Lung microvascular endothelial cell (primary cell): ENCODE data around the gene PLEKHG7. TPM values are rescaled to one million over a fixed set of nuclear protein-coding genes. Genes with fewer than 3 reads are reported as not detected.
A peak's percentile ranks its signal among the peaks of the same experiment; 100 is the strongest.
"Not testable (repeated sequence)": the region's sequence is repeated elsewhere in the genome, so short reads cannot be mapped to it uniquely, and the experiment has no call there.

Experiments
- DNase-seq, 2 donors: peaks; one replicate each; pipeline versions ENCODE4 v3.0.0 to v3.0.0-alpha.2; 2010; ENCODE audit warnings: low read depth in 2 of 2
- total RNA-seq: library from RNA; depleted of rRNA; stranded (reverse); fragments of >200 nt; gene quantifications from 2 replicates; pipeline ENCODE4 v1.2.1, GENCODE V29; 2014

The PLEKHG7 gene
- total RNA-seq, 1 donor from 2014 or later: not detected

- DNase-seq: peak; percentile 66 to 100
These were observed 43.2 kb downstream of the PLEKHG7 start for GRCh38 chr12:92745856-92746550.

GRCh38 chr12:92747151-92747550 lies 44.4 kb downstream of the PLEKHG7 start:
- no peak for DNase-seq

DNA sequence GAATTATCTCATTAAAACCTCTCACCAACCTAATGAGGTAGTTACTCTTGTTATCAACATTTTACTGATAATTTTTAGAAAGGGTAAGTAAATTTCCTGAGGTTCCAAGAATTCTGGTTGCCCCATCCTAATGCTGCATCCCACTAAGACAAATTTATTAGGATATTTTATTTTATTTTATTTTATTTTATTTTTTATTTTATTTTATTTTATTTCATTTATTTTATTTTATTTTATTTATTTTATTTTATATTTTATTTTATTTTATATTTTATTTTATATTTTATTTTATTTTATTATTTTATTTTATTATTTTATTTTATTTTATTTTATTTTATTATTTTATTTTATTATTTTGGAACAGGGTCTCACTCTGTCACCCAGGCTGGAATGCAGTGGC lies 46.9 kb downstream of the PLEKHG7 start:
- DNase-seq: not testable (repeated sequence)

GRCh38 chr12:92753976-92754885 lies 51.4 kb downstream of the PLEKHG7 start:
- DNase-seq: peak; percentile 26 to 100

- DNase-seq: no peak
These were observed 54.3 kb downstream of the PLEKHG7 start for GRCh38 chr12:92756898-92757596.

DNA sequence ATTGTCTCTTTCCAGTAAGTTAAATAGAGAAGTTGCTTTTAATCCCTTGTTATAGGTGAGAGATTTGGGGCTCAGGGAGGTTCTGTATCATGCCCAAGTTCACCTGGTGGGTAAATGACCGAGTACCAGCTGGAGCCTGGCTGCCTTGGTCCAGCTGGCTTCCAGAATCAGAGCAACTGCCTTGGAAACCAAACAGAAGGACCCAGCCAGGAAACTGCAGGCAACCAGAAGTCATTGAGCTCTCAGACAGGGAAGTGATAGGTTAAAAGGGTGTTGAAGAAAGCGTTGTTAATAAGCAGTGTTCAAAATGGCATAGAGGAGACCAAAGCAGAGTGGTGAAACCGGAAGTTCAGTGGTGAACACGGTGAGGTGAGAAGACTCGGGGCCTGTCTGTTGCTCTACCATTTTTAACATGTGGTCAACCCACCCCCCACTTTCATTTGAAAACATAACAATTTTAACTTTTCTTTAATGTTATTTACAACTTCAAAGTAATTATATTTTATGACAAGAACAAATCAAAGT lies 54.9 kb downstream of the PLEKHG7 start:
- DNase-seq: peak in 1 of 2 donors; percentile 82

GRCh38 chr12:92759634-92760268 lies 57.0 kb downstream of the PLEKHG7 start:
- DNase-seq: peak in 1 of 2 donors; percentile 89

GRCh38 chr12:92762773-92763172 lies 60.0 kb downstream of the PLEKHG7 start:
- no peak for DNase-seq

- peak in 1 of 2 donors; percentile 29 for DNase-seq
These were observed 62.0 kb downstream of the PLEKHG7 start for GRCh38 chr12:92764831-92765230.

- DNase-seq: no peak
These were observed 63.1 kb downstream of the PLEKHG7 start for GRCh38 chr12:92765871-92766270.

DNA sequence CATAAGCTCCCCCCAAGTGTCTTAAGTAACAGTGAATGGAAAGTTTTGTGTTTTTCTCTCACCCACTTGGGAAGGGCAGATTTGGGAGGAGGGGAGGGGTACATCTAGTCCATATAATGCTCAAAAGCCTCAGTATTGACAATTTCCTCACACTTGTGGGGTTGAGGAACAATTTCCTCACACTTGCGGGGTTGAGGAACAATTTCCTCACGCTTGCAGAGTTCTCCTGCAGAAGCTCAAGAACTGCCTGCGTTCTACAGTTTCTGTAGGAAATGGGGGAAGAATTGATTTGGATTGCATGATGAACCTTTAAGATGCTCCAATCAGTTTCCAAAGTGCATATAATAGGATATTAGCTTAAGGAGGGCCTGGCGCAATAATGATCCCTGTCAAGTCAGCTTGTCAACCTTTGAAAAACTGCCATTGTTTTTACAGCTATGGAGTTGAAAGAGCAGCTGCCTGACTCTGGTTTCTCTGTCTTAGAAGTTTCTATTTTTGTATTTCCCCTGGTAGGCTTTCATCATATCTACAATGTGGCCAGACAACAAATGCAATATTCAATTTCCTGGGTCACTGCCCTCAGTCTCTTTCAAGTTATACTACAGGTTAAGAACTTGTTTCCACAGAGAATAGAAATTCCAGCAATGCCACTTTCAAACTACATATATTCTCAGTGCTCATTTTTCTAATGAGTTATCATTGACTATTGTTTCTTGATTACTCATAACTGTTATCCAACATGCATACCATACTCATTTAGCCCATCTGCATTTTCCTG lies 66.5 kb downstream of the PLEKHG7 start:
- DNase-seq: peak; percentile 26 to 91

GRCh38 chr12:92771001-92771400 lies 68.2 kb downstream of the PLEKHG7 start:
- DNase-seq: peak in 1 of 2 donors; percentile 32

DNA sequence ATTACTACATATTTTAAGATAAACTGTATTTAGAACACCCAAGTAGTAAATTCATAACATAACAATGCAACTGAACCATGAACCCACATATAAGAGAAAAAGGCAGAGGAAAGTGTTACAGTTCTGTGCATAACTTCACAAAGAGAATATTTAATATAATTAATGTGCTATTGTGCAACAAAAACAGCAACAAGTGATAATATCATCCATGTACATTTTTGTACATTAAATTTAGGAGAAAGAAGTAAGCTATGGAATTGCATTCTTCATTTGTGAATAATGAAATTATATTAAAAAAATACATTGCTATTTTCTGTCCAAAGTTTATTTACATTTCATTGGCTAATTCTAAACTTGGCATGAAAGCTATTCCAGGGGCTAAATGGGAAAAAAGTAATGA lies 72.6 kb downstream of the PLEKHG7 start:
- no peak for DNase-seq

DNA sequence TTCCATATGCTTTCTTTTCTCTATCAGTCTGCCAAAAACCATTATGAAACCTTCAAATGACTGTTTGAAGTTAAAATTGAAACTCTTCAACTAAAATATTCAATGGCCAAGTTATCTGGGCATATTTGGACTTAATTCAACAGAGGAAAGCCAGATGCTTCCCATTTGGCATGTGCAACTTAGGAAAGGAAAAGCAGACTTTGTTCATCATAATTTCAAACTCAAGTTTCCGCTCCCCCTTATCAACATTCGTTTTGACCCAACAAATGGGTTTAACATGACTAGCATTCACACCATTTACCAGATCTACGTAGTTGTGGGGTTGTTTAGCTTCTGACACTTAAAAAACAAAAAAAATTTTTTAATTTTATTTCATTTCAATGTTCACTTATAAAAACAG lies 75.7 kb downstream of the PLEKHG7 start:
- DNase-seq: peak; percentile 93 to 96

GRCh38 chr12:92779902-92780301 lies 77.1 kb downstream of the PLEKHG7 start:
- peak in 1 of 2 donors; percentile 32 for DNase-seq

GRCh38 chr12:92784356-92784755 lies 81.6 kb downstream of the PLEKHG7 start:
- DNase-seq: no peak

DNA sequence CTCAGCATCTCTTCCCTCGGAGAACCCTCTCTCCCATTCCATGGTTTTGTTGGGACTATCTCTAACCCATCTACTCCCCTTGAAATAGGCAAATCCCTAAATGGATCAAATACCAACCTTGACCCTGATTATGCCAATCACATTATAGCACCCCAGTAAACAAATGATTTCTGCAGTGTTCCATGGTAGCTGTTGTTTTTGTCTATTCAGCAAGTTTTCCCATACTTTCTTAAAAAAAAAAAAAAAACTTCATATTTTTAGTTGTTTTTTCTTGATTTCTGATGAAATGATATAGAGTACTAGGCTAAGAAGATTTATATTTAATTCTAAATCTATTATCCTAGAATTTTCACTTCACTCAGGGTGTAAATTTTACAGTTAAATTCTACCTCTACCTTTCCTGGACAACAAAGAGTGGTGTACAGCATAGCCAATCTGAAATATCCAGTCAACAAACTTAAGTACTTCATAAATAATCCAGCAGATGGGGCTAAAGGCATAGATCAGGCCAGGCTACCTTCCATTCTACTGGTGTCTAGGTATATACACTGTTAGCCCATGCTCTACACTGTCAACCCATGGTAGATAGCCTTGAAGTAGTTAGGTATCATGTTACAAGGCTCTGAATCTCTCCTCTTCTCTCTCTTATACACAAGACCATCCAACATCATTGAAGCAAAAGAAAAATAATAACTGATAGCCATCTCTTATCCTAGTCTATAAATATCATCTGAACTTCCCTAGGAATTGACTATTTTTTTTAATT lies 82.2 kb downstream of the PLEKHG7 start:
- peak; percentile 89 to 90 for DNase-seq

DNA sequence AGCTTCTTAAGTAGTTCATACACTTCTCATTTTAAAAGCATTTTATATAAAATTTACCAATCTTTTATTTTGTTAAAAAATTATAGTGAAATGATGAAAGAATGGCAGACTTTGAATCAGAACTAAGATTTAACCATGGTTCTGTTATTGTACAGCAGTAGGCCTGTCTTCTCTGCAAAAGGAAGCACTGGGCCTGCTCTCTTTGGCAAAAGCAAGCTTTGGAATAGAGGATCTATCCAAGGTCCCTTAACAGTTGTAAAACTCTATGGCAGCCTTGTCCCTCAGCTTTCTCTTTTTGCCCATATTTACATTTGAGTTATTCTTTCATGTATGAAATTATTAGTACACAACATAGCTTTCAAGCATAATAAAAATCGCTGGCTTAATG lies 82.8 kb downstream of the PLEKHG7 start:
- DNase-seq: no peak

DNA sequence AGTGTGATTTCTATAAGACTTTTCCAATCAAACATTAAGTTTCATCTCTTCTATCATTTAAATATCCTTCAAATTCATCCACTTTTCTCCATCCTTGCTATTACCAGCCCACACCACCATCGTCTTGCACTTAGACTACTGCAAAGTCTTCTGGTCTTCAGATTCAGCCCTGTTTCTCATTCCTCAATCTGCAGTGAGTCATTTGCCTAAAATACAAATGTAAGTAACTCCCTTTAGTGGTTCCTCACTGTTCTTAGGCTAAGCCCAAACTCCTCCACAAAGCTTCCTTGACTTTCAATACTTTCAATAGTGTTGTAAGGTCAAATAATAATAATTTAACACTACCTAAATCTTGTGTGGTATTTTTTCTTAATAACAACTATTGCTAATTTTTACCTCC lies 83.3 kb downstream of the PLEKHG7 start:
- DNase-seq: peak in 1 of 2 donors; percentile 36

- not testable (repeated sequence) for DNase-seq
These were observed 91.6 kb downstream of the PLEKHG7 start for GRCh38 chr12:92794356-92794755.
